ENCODE measurements around the gene MGP.

The MGP gene

GRCh38 chr12:14840616-14841015, 45.0 kb downstream of the MGP start:
- no peak for TF ChIP-seq CTCF (IDR thresholded peaks at IDR 0.05)
- no peak overlapping the region for H3K4me3 Mint-ChIP-seq
- H3K36me3 Mint-ChIP-seq (ENCODE audit: low read depth): no peaks in the 10 kb centered on the region
- peaks cover 3% of the 10 kb centered on the region for H3K27me3 Mint-ChIP-seq (ENCODE audit: low read depth, poor library complexity)
- no peak overlapping the region for H3K27ac Mint-ChIP-seq
- peaks cover 9% of the 10 kb centered on the region for H3K9me3 Mint-ChIP-seq
- no peak for DNase-seq
- peaks cover 5% of the 10 kb centered on the region for H3K4me1 Mint-ChIP-seq

- no peak for TF ChIP-seq CTCF (IDR thresholded peaks at IDR 0.05)
- H3K36me3 Mint-ChIP-seq (ENCODE audit: low read depth): no peaks in the 10 kb centered on the region
- peaks cover 9% of the 10 kb centered on the region for H3K9me3 Mint-ChIP-seq
- H3K4me3 Mint-ChIP-seq: no peak overlapping the region
- peaks cover 9% of the 10 kb centered on the region for H3K4me1 Mint-ChIP-seq
- peaks cover 3% of the 10 kb centered on the region for H3K27me3 Mint-ChIP-seq (ENCODE audit: low read depth, poor library complexity)
- H3K27ac Mint-ChIP-seq: no peak overlapping the region
- no peak for DNase-seq
Observed at GRCh38 chr12:14839262-14839661, 46.4 kb downstream of the MGP start.

- no peak overlapping the region for H3K27ac Mint-ChIP-seq
- no peak for TF ChIP-seq CTCF (IDR thresholded peaks at IDR 0.05)
- no peak for DNase-seq
- H3K4me3 Mint-ChIP-seq: no peak overlapping the region
- H3K27me3 Mint-ChIP-seq (ENCODE audit: low read depth, poor library complexity): peaks cover 6% of the 10 kb centered on the region
- H3K4me1 Mint-ChIP-seq: peaks cover 9% of the 10 kb centered on the region
- no peaks in the 10 kb centered on the region for H3K36me3 Mint-ChIP-seq (ENCODE audit: low read depth)
- peaks cover 9% of the 10 kb centered on the region for H3K9me3 Mint-ChIP-seq
Observed at GRCh38 chr12:14836336-14837210, 49.1 kb downstream of the MGP start.

- Mint-ChIP-seq H3K4me3 (no peak overlapping the region), H3K4me1 (peaks cover 9% of the 10 kb centered on the region), H3K27me3 (ENCODE audit: low read depth, poor library complexity) (peaks cover 5% of the 10 kb centered on the region), H3K27ac (no peak overlapping the region), H3K36me3 (ENCODE audit: low read depth) (no peaks in the 10 kb centered on the region), H3K9me3 (peaks cover 6% of the 10 kb centered on the region)
- no peak for TF ChIP-seq CTCF (IDR thresholded peaks at IDR 0.05)
- DNase-seq: no peak
Observed at GRCh38 chr12:14834509-14834908, 51.1 kb downstream of the MGP start.

- Mint-ChIP-seq H3K4me1 (peaks cover 9% of the 10 kb centered on the region), H3K4me3 (no peak overlapping the region), H3K27me3 (ENCODE audit: low read depth, poor library complexity) (peaks cover 5% of the 10 kb centered on the region), H3K36me3 (ENCODE audit: low read depth) (no peaks in the 10 kb centered on the region), H3K27ac (no peak overlapping the region), H3K9me3 (peaks cover under 1% of the 10 kb centered on the region)
- DNase-seq: no peak
- TF ChIP-seq CTCF (IDR thresholded peaks at IDR 0.05): no peak
Observed at GRCh38 chr12:14833952-14834351, 51.7 kb downstream of the MGP start.

- peaks cover 5% of the 10 kb centered on the region for H3K27me3 Mint-ChIP-seq (ENCODE audit: low read depth, poor library complexity)
- H3K4me3 Mint-ChIP-seq: no peak overlapping the region
- no peak for TF ChIP-seq CTCF (IDR thresholded peaks at IDR 0.05)
- no peak overlapping the region for H3K27ac Mint-ChIP-seq
- peaks cover 9% of the 10 kb centered on the region for H3K4me1 Mint-ChIP-seq
- no peaks in the 10 kb centered on the region for H3K9me3 Mint-ChIP-seq
- DNase-seq: no peak
- no peaks in the 10 kb centered on the region for H3K36me3 Mint-ChIP-seq (ENCODE audit: low read depth)
Observed at GRCh38 chr12:14833336-14833735, 52.3 kb downstream of the MGP start.

All from nephron progenitor cell (in vitro differentiated cells).